GM21619 (cell line): Measurements from ENCODE around the gene ARHGEF1.

Experiments
- ATAC-seq: cut with Tn5 transposase; IDR thresholded peaks from one replicate; pipeline ENCODE4 v1.9.1; 2021; ENCODE audit not compliant: unreplicated experiment

ARHGEF1 gene

GRCh38 chr19:41947091-41947490 lies 64.1 kb downstream of the ARHGEF1 start:
- ATAC-seq: no peak

- no peak for ATAC-seq
Measured at GRCh38 chr19:41951686-41952172, 68.7 kb downstream of the ARHGEF1 start.

- no peak for ATAC-seq
Measured at GRCh38 chr19:41955521-41955920, 72.5 kb downstream of the ARHGEF1 start.

- no peak for ATAC-seq
Measured at GRCh38 chr19:41956621-41957020, 73.6 kb downstream of the ARHGEF1 start.
